Choroid plexus epithelial cell (primary cell): ENCODE measurements around the gene DDIT4L.
A peak's percentile ranks its signal among the peaks of the same experiment; 100 is the strongest.

Experiments used
- DNase-seq: peaks from one replicate; pipeline ENCODE4 v3.0.0-alpha.2; 2010; ENCODE audit warnings: low read depth
- H3K4me3 ChIP-seq: 2 replicates; pipeline ENCODE4 v1.5.1; 2011; ENCODE audit warnings: low read depth, mild to moderate bottlenecking, control low read depth, low read length, moderate library complexity
- CTCF ChIP-seq: conservative IDR thresholded peaks from 2 replicates; pipeline ENCODE4 v1.5.1; 2011; ENCODE audit warnings: low read depth, mild to moderate bottlenecking, control low read depth, inconsistent platforms, low read length, moderate library complexity

DDIT4L gene, protein sequence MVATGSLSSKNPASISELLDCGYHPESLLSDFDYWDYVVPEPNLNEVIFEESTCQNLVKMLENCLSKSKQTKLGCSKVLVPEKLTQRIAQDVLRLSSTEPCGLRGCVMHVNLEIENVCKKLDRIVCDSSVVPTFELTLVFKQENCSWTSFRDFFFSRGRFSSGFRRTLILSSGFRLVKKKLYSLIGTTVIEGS

DNA sequence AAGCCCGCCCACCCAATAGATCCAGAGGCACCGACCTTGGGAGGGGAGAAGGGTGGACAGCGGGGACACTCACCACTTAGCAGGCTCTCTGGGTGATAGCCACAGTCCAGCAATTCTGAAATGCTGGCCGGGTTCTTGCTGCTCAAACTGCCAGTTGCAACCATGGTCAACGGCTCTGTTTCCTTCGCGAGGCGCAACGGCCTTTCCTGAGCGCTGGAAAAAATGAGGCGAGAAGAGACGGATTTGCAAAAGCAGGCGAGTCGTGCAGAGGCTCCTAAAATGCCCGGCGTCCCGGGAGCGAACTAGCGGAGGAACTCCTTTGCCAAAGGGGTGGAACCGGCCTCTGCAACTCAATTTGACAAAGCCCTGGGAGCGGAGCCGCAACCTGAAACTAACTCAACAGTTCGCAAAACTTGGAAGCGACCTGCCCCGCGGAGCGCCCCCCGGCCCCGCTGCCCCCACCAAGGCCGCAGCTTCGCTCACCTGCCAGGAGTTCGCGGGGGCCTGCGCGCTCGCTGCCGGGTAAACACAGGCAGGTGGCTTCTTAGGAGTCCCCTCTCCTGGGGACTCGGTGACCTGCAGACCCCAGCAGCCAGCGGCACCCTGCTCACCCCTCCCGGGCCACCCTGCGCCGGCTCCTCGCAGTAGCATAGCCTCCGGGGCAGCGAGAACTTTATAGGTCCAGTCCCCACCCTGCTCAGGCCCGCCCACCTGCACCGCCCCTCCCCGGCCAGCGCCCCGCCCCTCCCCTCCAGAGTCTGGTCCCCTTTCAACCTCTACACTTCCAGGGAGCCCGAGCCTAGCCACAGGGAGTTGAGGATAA, at the start of gene DDIT4L:
Gene DDIT4L (minus strand): TSS at position 649 of the 823 bp plus-strand sequence. CDS start 485 bp downstream, at position 164.
- peak; percentile 33 for DNase-seq

GRCh38 chr4:100240008-100240407, 49.7 kb upstream of the DDIT4L start:
- H3K4me3 ChIP-seq: no peak overlapping the region
- TF ChIP-seq CTCF: no peak
- peak; percentile 25 for DNase-seq

More for the DNA sequence above, at the start of gene DDIT4L:
- H3K4me3 ChIP-seq: peak within 1 kb of the TSS; percentile 59
- TF ChIP-seq CTCF: no peak

- no peak for DNase-seq
- H3K4me3 ChIP-seq: no peak overlapping the region
- TF ChIP-seq CTCF: no peak
Measured at GRCh38 chr4:100224721-100225120, 34.5 kb upstream of the DDIT4L start.

- TF ChIP-seq CTCF: no peak
- no peak for DNase-seq
- H3K4me3 ChIP-seq: no peak overlapping the region
Measured at GRCh38 chr4:100224160-100224559, 33.9 kb upstream of the DDIT4L start.

DNA sequence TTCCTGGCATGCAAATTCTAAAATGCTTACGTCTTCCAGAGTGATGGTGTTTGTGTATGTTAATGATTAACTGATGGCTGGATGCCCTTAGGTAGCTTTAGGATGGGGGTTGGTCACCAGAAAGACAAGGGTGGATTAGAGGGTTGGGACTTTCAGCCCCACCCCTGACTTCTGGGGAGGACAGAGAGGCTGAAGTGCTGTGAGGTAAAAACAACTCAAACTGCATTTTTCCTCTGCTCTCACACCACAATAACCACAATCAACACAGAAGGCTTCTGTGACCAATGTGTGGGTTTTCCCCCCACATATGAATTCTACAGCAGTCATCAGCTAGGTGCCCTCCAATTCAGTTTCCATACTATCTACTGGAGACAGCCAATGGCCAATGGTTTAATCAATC, 18.7 kb upstream of the DDIT4L start:
- TF ChIP-seq CTCF: no peak

GRCh38 chr4:100208459-100208858, 18.2 kb upstream of the DDIT4L start:
- no peak overlapping the region for H3K4me3 ChIP-seq
- DNase-seq: no peak
- no peak for TF ChIP-seq CTCF

More for the DNA sequence above, 18.7 kb upstream of the DDIT4L start:
- DNase-seq: no peak
- no peak overlapping the region for H3K4me3 ChIP-seq
